ENCODE measurements around the gene TMEM47.

Gene TMEM47

DNA sequence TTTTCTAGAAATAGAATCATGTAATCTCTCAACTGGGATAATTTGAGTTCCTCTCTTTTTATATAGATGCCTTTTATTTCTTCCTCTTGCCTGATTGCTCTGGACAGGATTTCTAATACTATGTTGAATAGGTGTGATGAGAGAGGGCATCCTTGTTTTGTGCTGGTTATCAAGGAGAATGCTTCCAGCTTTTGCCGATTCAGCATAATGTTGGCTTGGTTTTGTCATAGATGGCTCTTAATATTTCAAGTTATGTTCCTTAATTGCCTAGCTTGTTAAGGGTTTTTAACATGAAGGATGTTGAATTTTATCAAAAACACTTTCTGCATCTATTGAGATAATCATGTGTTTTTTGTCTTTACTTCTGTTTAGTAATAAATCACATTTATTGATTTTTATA lies 58.7 kb downstream of the TMEM47 start:
- no peaks in the 10 kb centered on the region for H3K27me3 ChIP-seq (replicated peaks; ENCODE audit: insufficient read depth, low read length)
- no peak overlapping the region for H3K27ac ChIP-seq (ENCODE audit: low read length)
- no peaks in the 10 kb centered on the region for H3K4me1 ChIP-seq (ENCODE audit: low read length)
- no peak for TF ChIP-seq EZH2 (optimal IDR thresholded peaks at IDR 0.05; ENCODE audit: low read depth, low read length)
- no peak for TF ChIP-seq CTCF (IDR thresholded peaks at IDR 0.05; ENCODE audit: low read length)
- no peak for TF ChIP-seq EZH2phosphoT487 (IDR thresholded peaks at IDR 0.05; ENCODE audit: low read length)
- no peak overlapping the region for H3K4me3 ChIP-seq (ENCODE audit: low read length)
- no peak overlapping the region for H3K9ac ChIP-seq (ENCODE audit: low read length)
- no peak for DNase-seq
- no peaks in the 10 kb centered on the region for H4K20me1 ChIP-seq (ENCODE audit: insufficient read depth, low read length)
- H3K4me2 ChIP-seq (ENCODE audit: low read depth, low read length): no peak overlapping the region
- no peaks in the 10 kb centered on the region for H3K9me3 ChIP-seq (replicated peaks; ENCODE audit: insufficient read depth, low read length)
- no peak overlapping the region for H2AFZ ChIP-seq (ENCODE audit: low read length)
- H3K36me3 ChIP-seq (replicated peaks; ENCODE audit: insufficient read depth, low read length): no peaks in the 10 kb centered on the region
- H3K9me2 ChIP-seq (replicated peaks; ENCODE audit: insufficient read depth, low read length): no peaks in the 10 kb centered on the region
- H3K79me2 ChIP-seq (ENCODE audit: low read length): no peaks in the 10 kb centered on the region
- H3F3A ChIP-seq (ENCODE audit: insufficient read depth, low read length): no peaks in the 10 kb centered on the region

GRCh38 chrX:34586936-34587335 lies 70.1 kb downstream of the TMEM47 start:
- H4K20me1 ChIP-seq (ENCODE audit: insufficient read depth, low read length): no peaks in the 10 kb centered on the region

DNA sequence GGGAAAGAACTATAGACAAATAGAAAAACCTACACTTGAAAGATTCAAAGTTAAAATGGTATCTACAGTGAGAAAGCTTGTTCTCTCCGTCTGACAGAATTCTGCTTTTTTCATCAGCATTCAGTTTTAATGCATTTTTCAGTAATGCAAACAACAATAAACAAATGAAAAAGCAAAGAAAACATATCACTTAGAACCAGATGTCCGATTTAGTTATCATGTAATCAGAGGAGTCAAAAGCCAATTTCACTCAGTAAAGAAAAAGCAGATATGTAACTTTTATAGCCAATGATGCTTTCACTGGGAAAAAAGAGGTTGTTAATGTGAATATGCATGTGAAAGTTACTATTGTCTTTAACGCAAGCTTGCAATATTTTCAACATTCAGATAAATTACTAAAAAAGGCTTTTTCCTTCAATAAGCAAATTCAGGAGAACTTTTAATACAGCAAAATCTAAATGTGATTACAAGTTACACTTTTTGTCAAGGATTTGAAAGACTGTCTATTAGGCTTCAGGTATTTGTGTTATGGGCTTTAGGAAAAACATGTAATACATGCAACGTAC lies 70.7 kb downstream of the TMEM47 start:
- no peaks in the 10 kb centered on the region for H4K20me1 ChIP-seq (ENCODE audit: insufficient read depth, low read length)
- H3K4me3 ChIP-seq (ENCODE audit: low read length): no peak overlapping the region
- no peak for TF ChIP-seq CTCF (IDR thresholded peaks at IDR 0.05; ENCODE audit: low read length)
- TF ChIP-seq EZH2 (optimal IDR thresholded peaks at IDR 0.05; ENCODE audit: low read depth, low read length): no peak
- TF ChIP-seq EZH2phosphoT487 (IDR thresholded peaks at IDR 0.05; ENCODE audit: low read length): no peak
- DNase-seq: no peak
- H3F3A ChIP-seq (ENCODE audit: insufficient read depth, low read length): no peaks in the 10 kb centered on the region
- H3K36me3 ChIP-seq (replicated peaks; ENCODE audit: insufficient read depth, low read length): no peaks in the 10 kb centered on the region
- H3K27me3 ChIP-seq (replicated peaks; ENCODE audit: insufficient read depth, low read length): no peaks in the 10 kb centered on the region
- no peak overlapping the region for H2AFZ ChIP-seq (ENCODE audit: low read length)
- no peaks in the 10 kb centered on the region for H3K4me1 ChIP-seq (ENCODE audit: low read length)
- H3K27ac ChIP-seq (ENCODE audit: low read length): no peak overlapping the region
- no peaks in the 10 kb centered on the region for H3K9me3 ChIP-seq (replicated peaks; ENCODE audit: insufficient read depth, low read length)
- no peaks in the 10 kb centered on the region for H3K9me2 ChIP-seq (replicated peaks; ENCODE audit: insufficient read depth, low read length)
- no peaks in the 10 kb centered on the region for H3K79me2 ChIP-seq (ENCODE audit: low read length)
- no peak overlapping the region for H3K4me2 ChIP-seq (ENCODE audit: low read depth, low read length)
- H3K9ac ChIP-seq (ENCODE audit: low read length): no peak overlapping the region

More at GRCh38 chrX:34586936-34587335, 70.1 kb downstream of the TMEM47 start:
- no peak overlapping the region for H2AFZ ChIP-seq (ENCODE audit: low read length)
- no peaks in the 10 kb centered on the region for H3K27me3 ChIP-seq (replicated peaks; ENCODE audit: insufficient read depth, low read length)
- TF ChIP-seq EZH2 (optimal IDR thresholded peaks at IDR 0.05; ENCODE audit: low read depth, low read length) (no peak), CTCF (IDR thresholded peaks at IDR 0.05; ENCODE audit: low read length) (no peak), EZH2phosphoT487 (IDR thresholded peaks at IDR 0.05; ENCODE audit: low read length) (no peak)
- H3K27ac ChIP-seq (ENCODE audit: low read length): no peak overlapping the region
- H3K36me3 ChIP-seq (replicated peaks; ENCODE audit: insufficient read depth, low read length): no peaks in the 10 kb centered on the region
- H3K4me2 ChIP-seq (ENCODE audit: low read depth, low read length): no peak overlapping the region
- DNase-seq: no peak
- H3F3A ChIP-seq (ENCODE audit: insufficient read depth, low read length): no peaks in the 10 kb centered on the region
- no peaks in the 10 kb centered on the region for H3K4me1 ChIP-seq (ENCODE audit: low read length)
- H3K4me3 ChIP-seq (ENCODE audit: low read length): no peak overlapping the region
- H3K9me2 ChIP-seq (replicated peaks; ENCODE audit: insufficient read depth, low read length): no peaks in the 10 kb centered on the region
- H3K79me2 ChIP-seq (ENCODE audit: low read length): no peaks in the 10 kb centered on the region
- no peaks in the 10 kb centered on the region for H3K9me3 ChIP-seq (replicated peaks; ENCODE audit: insufficient read depth, low read length)
- H3K9ac ChIP-seq (ENCODE audit: low read length): no peak overlapping the region

All from MM.1S (cell line).